H1 (cell line): ENCODE measurements around the gene TC2N. TPM values are rescaled to one million over a fixed set of nuclear protein-coding genes. Genes with fewer than 3 reads are reported as not detected.

Experiments
- BRCA1 ChIP-seq: IDR thresholded peaks from 2 replicates; pipeline ENCODE4 v1.6.1; 2012; ENCODE audit warnings: low read depth, low read length, improper control_type of control experiment
- CBX5 ChIP-seq: fragments of 300-800, 300-1000 bp; sonication (generic); IDR thresholded peaks from 2 replicates; pipeline ENCODE4 v1.7.1; 2016; ENCODE audit warnings: antibody characterized with exemption, low read length, low read depth
- JUND ChIP-seq: IDR thresholded peaks from 2 replicates; pipeline ENCODE4 v1.6.1; 2011; ENCODE audit warnings: mild to moderate bottlenecking, improper control_type of control experiment, low read length
- POU5F1 ChIP-seq: IDR thresholded peaks from 2 replicates; pipeline ENCODE4 v1.6.1; 2011; ENCODE audit warnings: low read depth, mild to moderate bottlenecking, low read length, moderate library complexity
- SAP30 ChIP-seq: fragments of 300-600 bp; sonication (generic); IDR thresholded peaks from 2 replicates; pipeline ENCODE4 v1.7.1; 2012; ENCODE audit warnings: low read length, moderate library complexity, mild to moderate bottlenecking, inconsistent platforms; ENCODE audit not compliant: insufficient read depth, insufficient replicate concordance
- SP1 ChIP-seq: IDR thresholded peaks from 2 replicates; pipeline ENCODE4 v1.6.1; 2011; ENCODE audit warnings: low read depth, low read length
- polyA plus RNA-seq, 7 experiments: library from polyadenylated mRNA; depleted of rRNA in 3 of 7; stranded (reverse) in 5 of 7; unstranded in 2 of 7; fragments of >200 nt in 5 of 7; fragments of 200-250 nt in 2 of 7; gene quantifications; 1 replicate in 5 of 7; 2 replicates in 1 of 7; 4 replicates in 1 of 7; pipeline versions ENCODE4 v1.2.1 to v1.2.3, GENCODE V29; 2011 to 2013; ENCODE audit warnings: missing spikeins in 2 of 7, mixed read lengths in 2 of 7
- total RNA-seq: library from RNA; stranded (reverse); fragmentation: NEBNext Ultra II Directional; extraction: Animal tissue kit (Norgen Biotek cat#: 25700); gene quantifications from 2 replicates; pipeline ENCODE4 v1.2.1, GENCODE V29; 2021

The TC2N gene
- total and polyA plus RNA-seq, 2 of the 8 experiments (the other 6 are each of a cell fraction or from before 2014, with no cell fraction given) = 9.7 to 36.2 TPM

DNA sequence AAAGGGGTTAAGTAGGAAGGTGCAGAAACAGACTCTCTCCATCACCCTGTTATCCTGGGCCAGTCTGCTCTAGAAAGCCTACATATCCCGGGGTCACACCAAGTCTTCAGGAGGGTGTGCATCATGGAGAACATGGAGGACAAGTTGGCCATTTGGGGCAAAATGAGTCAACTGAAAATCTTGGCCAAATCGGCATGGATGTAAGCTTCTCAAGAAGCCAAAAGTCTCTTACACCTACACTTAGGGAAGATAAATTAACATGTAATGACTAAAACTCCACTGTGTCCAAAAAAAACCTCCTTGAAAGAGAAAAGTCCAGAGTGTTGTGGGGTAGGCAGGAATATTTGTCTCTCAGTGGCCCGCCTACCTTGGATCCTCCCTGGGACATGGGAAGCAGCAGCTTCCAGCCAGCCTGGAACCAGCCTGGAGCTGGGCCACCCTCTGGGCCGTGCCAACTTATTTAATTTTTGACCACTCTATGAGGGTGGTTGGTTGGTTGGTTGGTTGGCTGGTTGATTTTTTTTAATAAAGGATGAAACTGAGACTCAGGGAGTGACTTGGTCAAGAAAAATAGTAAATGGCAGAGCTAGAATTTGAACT, 17.9 kb upstream of the TC2N start (continued):
- TF ChIP-seq CBX5 = no peak
- TF ChIP-seq JUND = no peak
- TF ChIP-seq POU5F1 = no peak
- TF ChIP-seq SAP30 = no peak
- TF ChIP-seq SP1 = no peak
- TF ChIP-seq BRCA1 = no peak
